ENCODE results near the gene KANK2.
A peak's percentile ranks its signal among the peaks of the same experiment; 100 is the strongest.

KANK2 gene

DNA sequence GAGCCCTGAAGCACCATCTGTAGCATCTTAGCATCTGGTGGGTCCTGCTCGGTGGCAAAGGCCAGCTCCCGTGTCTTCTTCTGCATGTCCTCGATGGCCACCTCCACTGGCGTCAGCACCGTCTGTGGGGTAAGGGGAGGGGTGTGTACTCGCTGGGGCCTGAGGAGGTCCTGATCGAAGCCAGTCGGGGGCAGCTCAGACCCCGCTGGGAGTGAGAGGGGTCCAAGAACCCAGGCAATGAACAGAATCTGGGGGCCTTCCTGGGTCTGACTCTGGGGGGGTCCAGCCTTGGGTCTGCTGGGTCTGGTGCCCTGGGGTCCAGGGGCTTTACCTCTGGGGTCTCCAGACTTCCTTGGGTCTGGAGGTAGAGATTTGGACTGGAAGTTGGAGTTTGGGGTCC lies 3.6 kb upstream of the KANK2 start:
- H3K9ac ChIP-seq (ENCODE audit: low read length): no peak overlapping the region
- H3K4me3 ChIP-seq (ENCODE audit: low read length): no peak overlapping the region
- no peaks in the 10 kb centered on the region for H3K27me3 ChIP-seq (ENCODE audit: control insufficient read depth, insufficient read depth, low read length)
- H3K4me1 ChIP-seq (ENCODE audit: control insufficient read depth, insufficient read depth, low read length): peaks cover 23% of the 10 kb centered on the region
- peak overlapping the region; percentile 98 for H3K27ac ChIP-seq (ENCODE audit: low read depth, low read length)
- no peaks in the 10 kb centered on the region for H3K36me3 ChIP-seq (ENCODE audit: control insufficient read depth, insufficient read depth, low read length)

DNA sequence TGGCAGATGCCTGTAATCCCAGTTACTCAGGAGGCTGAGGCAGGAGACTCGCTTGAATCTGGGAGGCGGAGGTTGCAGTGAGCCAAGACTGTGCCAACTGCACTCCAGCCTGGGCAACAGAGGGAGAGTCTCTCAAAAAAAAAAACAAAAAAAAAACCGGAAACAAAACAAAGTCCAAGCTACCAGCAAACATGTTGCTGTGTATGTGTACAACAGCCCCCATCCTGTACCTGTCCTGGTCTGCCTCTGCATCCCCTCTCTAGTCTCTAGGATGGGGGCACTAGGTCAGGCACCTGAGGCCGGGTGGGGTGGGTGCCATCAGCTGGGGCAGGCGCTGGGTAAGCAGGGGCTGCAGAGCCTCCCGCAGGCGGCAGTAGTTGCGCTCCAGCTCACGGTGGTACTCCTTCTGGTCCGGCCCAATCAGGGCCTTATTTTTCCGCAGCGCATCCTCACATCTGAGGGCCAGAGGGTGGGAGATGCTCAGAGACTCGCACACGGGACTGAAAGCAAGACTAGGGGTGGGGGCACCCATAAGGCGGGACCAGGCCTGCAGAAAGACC lies 2.8 kb upstream of the KANK2 start:
- Histone ChIP-seq H3K4me3 (ENCODE audit: low read length) (no peak overlapping the region), H3K36me3 (ENCODE audit: control insufficient read depth, insufficient read depth, low read length) (no peaks in the 10 kb centered on the region), H3K9ac (ENCODE audit: low read length) (no peak overlapping the region), H3K27me3 (ENCODE audit: control insufficient read depth, insufficient read depth, low read length) (no peaks in the 10 kb centered on the region), H3K4me1 (ENCODE audit: control insufficient read depth, insufficient read depth, low read length) (peaks cover 27% of the 10 kb centered on the region), H3K27ac (ENCODE audit: low read depth, low read length) (peak overlapping the region; percentile 94)

DNA sequence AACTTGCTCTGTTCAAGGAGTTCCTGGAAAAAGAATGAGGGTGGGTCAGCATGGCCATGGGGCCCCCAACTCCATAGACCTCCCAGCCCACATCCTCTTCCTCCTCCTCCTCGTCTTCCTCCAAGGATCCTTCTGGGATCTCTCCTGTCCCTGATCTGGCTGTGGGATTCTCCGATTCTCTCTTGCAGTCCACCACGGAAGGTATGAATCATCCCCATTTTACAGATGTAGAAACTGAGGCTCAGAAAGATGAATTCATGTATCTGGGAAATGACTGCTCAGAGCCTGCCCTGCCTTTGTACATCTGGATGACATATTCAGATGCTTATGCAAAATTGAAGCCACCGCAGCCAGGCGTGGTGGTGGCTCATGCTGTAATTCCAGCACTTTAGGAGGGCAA lies 2.2 kb upstream of the KANK2 start:
- peak overlapping the region; percentile 94 for H3K27ac ChIP-seq (ENCODE audit: low read depth, low read length)
- no peaks in the 10 kb centered on the region for H3K36me3 ChIP-seq (ENCODE audit: control insufficient read depth, insufficient read depth, low read length)
- no peaks in the 10 kb centered on the region for H3K27me3 ChIP-seq (ENCODE audit: control insufficient read depth, insufficient read depth, low read length)
- H3K4me3 ChIP-seq (ENCODE audit: low read length): no peak overlapping the region
- peaks cover 21% of the 10 kb centered on the region for H3K4me1 ChIP-seq (ENCODE audit: control insufficient read depth, insufficient read depth, low read length)
- H3K9ac ChIP-seq (ENCODE audit: low read length): no peak overlapping the region

DNA sequence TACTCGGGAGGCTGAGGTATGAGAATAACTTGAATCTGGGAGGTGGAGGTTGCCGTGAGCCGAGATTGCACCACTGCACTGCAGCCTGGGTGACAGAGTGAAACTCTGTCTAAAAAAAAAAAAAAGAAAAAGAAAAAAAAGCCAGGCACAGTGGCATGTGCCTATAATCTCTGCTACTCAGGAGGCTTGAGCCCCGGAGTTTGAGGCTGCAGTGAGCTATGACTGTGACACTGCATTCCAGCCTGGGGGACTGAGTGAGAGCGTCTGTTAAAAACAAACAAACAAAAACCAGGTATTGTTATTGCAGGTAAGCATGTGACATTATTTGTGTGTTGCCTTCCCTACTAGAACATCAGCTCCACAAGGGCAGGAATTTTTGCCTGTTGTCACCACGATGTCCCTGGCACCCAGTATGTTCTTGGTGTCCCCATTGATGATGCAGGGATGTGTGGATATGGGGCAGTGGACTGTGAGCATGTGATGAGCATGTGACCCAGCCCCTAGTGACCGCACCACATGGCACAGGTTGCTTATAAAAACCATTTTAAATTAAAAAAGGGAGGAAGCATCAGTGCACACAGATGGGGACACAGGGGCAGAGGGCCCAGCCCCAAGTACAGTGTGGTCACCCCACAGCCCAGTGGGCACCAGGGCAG lies 1.6 kb upstream of the KANK2 start:
- Histone ChIP-seq H3K4me1 (ENCODE audit: control insufficient read depth, insufficient read depth, low read length) (peaks cover 21% of the 10 kb centered on the region), H3K36me3 (ENCODE audit: control insufficient read depth, insufficient read depth, low read length) (no peaks in the 10 kb centered on the region)

DNA sequence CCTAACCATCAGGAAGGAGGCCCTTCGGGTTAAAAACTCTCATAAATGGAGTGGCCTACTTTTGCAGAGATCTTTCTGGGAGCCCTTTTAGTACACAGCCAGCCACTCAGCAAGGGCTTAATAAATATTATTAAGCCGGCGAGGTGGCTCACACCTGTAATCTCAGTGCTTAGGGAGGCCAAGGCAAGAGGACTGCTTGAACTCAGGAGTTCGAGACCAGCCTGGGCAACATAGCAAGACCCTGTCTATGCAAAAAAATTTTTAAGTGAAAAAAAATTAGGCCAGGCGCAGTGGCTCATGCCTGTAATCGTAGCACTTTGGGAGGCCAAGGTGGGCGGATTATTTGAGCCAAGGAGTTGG lies 810 bp upstream of the KANK2 start:
- Histone ChIP-seq H3K36me3 (ENCODE audit: control insufficient read depth, insufficient read depth, low read length) (no peaks in the 10 kb centered on the region), H3K9ac (ENCODE audit: low read length) (no peak overlapping the region), H3K27me3 (ENCODE audit: control insufficient read depth, insufficient read depth, low read length) (no peaks in the 10 kb centered on the region), H3K27ac (ENCODE audit: low read depth, low read length) (peak overlapping the region; percentile 94), H3K4me3 (ENCODE audit: low read length) (peak overlapping the region; percentile 55), H3K4me1 (ENCODE audit: control insufficient read depth, insufficient read depth, low read length) (peaks cover 27% of the 10 kb centered on the region)

More for the DNA sequence above, 1.6 kb upstream of the KANK2 start:
- Histone ChIP-seq H3K9ac (ENCODE audit: low read length) (no peak overlapping the region), H3K27me3 (ENCODE audit: control insufficient read depth, insufficient read depth, low read length) (no peaks in the 10 kb centered on the region), H3K4me3 (ENCODE audit: low read length) (no peak overlapping the region), H3K27ac (ENCODE audit: low read depth, low read length) (peak overlapping the region; percentile 94)

DNA sequence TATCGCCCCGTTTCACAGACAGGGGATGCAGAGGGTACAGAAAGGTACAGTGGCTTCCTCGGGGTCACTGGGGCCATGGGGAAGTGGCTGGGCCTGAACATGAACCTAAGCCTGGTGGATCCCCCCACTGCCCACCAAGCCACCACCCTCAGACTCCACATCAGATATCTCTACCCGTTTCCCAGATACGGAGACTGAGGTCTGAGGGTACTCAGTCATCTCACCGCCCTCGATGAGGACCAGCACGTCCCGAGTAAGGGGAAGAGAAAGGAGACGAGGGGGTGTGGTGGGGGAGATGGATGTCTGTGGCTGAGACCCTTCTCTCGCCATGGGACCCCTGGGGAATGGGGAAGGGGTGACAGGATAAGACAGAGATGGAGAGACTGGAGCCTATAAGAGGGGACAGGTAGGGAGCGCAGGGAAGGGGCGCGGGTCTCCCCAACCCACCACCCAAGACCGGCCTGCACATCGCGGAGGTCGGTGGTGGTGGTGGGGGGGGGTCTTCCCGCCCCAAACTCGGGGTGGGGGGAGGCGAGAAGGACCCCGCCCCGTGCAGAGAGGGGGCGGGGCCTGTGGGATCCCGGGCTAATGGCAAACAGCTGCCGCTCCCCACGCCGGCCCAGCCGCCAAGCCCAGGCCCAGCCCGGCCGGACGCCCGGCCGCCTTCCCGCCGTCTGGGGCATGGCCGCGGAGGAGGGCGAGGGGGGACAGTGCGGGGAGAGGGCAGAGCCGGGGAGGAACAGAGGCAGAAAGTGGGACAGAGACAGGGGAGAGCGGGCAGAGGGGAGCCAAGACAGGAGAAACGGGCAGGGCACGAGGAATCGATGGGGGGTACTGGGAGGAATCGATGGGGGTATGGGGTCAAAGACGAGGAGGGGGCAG lies 698 bp downstream of the KANK2 start:
- peaks cover 2% of the 10 kb centered on the region for H3K36me3 ChIP-seq (ENCODE audit: control insufficient read depth, insufficient read depth, low read length)
- H3K9ac ChIP-seq (ENCODE audit: low read length): peak overlapping the region; percentile 80
- H3K4me3 ChIP-seq (ENCODE audit: low read length): peak overlapping the region; percentile 91
- peak overlapping the region; percentile 94 for H3K27ac ChIP-seq (ENCODE audit: low read depth, low read length)
- H3K27me3 ChIP-seq (ENCODE audit: control insufficient read depth, insufficient read depth, low read length): no peaks in the 10 kb centered on the region
- H3K4me1 ChIP-seq (ENCODE audit: control insufficient read depth, insufficient read depth, low read length): peaks cover 25% of the 10 kb centered on the region

DNA sequence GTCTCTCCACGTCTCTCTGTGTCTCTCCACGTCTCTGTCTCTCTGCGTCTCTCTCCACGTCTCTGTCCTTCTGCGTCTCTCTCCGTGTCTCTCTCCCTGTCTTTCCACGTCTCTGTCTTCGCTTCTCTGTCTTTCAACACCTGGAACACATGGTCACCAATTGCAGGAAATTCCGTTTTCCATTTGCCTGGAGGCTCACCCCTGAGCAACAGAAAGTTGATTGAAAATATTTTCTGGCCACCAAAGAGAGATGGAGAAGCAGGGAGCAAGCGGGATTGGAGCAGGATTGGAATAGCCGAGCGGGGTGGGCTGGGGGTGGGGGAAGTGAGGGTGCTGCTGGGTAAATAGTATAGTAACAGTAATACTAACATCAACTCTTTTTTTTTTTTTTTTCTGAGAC lies 1.7 kb downstream of the KANK2 start:
- H3K27me3 ChIP-seq (ENCODE audit: control insufficient read depth, insufficient read depth, low read length): no peaks in the 10 kb centered on the region
- peaks cover 30% of the 10 kb centered on the region for H3K4me1 ChIP-seq (ENCODE audit: control insufficient read depth, insufficient read depth, low read length)
- peak overlapping the region; percentile 25 for H3K9ac ChIP-seq (ENCODE audit: low read length)
- peak overlapping the region; percentile 71 for H3K4me3 ChIP-seq (ENCODE audit: low read length)
- peak overlapping the region; percentile 85 for H3K27ac ChIP-seq (ENCODE audit: low read depth, low read length)
- peaks cover 2% of the 10 kb centered on the region for H3K36me3 ChIP-seq (ENCODE audit: control insufficient read depth, insufficient read depth, low read length)

DNA sequence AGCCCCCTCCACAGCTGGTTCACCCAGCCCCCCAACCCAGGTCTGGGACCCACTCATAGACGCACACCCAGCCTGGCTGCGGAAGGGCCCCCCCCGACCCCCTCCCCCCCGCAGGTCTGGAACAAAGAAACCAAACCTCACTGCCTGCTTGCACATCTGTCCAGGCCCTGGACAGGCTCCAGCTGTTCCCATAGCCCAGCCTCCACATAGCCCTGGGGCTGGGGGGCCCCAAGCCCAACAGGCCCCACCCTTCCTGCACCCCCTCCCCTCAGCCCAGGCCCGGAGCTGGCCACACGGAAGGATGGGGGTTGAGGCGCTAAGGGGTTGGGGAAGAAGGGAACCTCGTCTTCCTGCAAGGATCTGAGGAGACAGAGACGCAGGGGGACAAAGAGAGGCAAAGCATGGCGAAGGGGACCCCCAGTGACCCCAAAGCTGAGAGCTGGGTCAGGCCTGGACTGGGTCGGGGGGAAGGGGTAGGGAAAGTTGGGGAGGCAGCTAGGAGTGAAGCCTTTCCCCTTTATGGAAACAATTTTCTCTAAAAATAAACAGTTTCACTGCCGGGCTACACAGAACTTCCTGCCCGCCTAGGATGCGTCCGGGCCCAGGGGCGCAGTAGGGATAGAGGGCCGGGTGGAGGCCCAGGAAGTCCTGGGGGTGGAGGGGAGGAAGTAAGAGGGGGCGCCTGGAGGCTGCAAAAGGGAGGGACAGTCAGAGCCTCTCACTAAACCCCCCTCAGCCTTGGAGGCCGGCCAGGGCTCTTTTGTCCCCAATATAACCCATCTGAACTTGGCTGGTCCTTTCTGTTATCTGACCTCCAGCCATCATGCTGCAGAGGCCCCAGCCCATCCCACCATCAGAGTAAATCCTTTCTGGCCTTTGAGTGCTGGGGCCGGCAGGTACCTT lies 2.4 kb downstream of the KANK2 start:
- Histone ChIP-seq H3K27ac (ENCODE audit: low read depth, low read length) (peak overlapping the region; percentile 85), H3K4me3 (ENCODE audit: low read length) (peak overlapping the region; percentile 71), H3K36me3 (ENCODE audit: control insufficient read depth, insufficient read depth, low read length) (peaks cover 2% of the 10 kb centered on the region), H3K27me3 (ENCODE audit: control insufficient read depth, insufficient read depth, low read length) (no peaks in the 10 kb centered on the region), H3K9ac (ENCODE audit: low read length) (peak overlapping the region; percentile 25), H3K4me1 (ENCODE audit: control insufficient read depth, insufficient read depth, low read length) (peaks cover 35% of the 10 kb centered on the region)

DNA sequence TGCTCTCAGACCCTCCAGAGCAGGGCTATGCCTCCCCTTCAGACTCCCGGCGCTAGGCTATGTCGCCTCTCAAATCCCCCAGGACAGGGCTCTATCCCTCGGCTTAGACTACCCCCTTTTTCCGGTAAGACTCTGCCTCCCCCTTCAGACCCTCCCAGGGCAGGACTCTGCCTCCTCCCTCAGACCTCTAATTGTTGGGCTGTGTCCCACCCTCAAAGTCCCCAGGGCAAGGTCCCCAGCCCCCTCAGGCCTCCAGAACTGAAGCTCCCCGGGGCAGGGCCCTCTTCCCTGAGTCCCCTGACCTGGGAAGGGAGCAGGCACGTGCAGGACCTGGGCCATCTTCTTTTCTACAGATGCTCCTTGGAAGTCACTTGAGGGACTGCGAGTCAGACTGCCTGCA lies 3.2 kb downstream of the KANK2 start:
- peak overlapping the region; percentile 71 for H3K4me3 ChIP-seq (ENCODE audit: low read length)
- no peak overlapping the region for H3K9ac ChIP-seq (ENCODE audit: low read length)
- peaks cover 2% of the 10 kb centered on the region for H3K36me3 ChIP-seq (ENCODE audit: control insufficient read depth, insufficient read depth, low read length)
- H3K4me1 ChIP-seq (ENCODE audit: control insufficient read depth, insufficient read depth, low read length): peaks cover 38% of the 10 kb centered on the region
- peak overlapping the region; percentile 85 for H3K27ac ChIP-seq (ENCODE audit: low read depth, low read length)
- no peaks in the 10 kb centered on the region for H3K27me3 ChIP-seq (ENCODE audit: control insufficient read depth, insufficient read depth, low read length)

DNA sequence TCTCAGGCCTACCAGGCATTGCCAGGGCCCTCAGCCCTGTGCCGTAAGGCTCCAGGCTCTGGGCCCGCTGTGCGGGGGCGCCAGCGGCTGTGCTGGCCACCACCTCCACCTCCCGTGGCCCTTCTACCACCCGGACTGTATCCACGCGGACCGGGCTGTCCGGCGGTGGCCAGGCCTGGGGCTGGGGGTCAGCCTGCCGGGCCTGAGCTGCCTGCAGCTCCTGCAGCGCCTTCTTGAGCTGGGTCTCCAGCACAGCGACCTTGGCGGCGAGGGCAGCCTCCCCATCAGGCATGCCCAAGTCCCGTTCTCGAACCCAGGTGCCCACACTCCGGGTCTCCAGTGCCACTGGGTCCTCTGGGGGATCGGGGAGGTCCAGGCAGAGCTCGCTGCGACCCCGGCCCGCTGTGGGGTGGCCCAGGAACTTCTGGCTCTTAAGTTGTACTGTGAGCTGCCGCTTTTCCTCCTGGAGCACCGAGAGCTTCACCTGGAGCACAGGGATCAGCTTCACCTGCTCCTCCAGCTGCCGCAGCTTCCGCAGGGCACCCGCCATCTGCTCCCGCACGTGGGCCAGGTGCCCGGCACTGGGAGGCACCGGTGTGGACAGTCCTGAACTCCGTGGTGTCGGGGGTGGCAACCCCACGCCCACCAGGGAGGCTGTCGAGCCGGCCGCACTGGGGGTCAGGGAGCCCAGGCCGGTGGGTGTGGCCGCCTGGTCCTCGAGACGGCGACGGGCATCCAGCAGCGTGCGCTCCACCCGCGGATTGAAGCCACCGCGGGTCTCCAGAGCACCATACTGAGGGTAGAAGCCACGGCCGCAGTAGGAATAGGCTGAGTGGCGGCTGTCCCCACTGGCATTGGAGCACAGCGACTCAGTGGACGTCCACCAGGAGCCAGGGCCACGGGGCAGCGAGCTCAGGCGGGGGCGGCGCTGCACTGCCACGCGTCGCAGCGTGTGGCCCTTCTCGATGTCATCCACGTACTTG lies 4.1 kb downstream of the KANK2 start:
- Histone ChIP-seq H3K4me1 (ENCODE audit: control insufficient read depth, insufficient read depth, low read length) (peaks cover 46% of the 10 kb centered on the region), H3K9ac (ENCODE audit: low read length) (no peak overlapping the region), H3K36me3 (ENCODE audit: control insufficient read depth, insufficient read depth, low read length) (peaks cover 2% of the 10 kb centered on the region), H3K27ac (ENCODE audit: low read depth, low read length) (peak overlapping the region; percentile 85), H3K4me3 (ENCODE audit: low read length) (peak overlapping the region; percentile 22), H3K27me3 (ENCODE audit: control insufficient read depth, insufficient read depth, low read length) (no peaks in the 10 kb centered on the region)

DNA sequence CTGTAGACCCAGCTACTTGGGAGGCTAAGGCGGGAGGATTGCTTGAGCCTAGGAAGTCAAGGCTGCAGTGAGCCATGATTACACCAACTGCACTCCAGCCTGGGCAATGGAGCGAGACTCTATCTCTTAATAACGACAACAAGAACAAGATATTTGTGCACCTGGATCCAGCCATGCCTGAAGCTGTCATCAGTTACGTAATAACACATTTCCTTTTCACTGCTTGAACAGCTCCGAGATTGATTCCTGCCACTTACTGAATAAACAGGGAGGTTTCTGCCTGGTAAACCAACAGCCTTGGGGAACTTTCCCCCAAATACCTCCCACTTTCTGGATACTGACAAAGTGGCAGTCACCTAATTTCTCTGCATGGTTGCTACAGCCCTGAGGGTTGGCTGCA lies 5.4 kb downstream of the KANK2 start:
- Histone ChIP-seq H3K4me3 (ENCODE audit: low read length) (no peak overlapping the region), H3K36me3 (ENCODE audit: control insufficient read depth, insufficient read depth, low read length) (peaks cover 2% of the 10 kb centered on the region), H3K27ac (ENCODE audit: low read depth, low read length) (peak overlapping the region; percentile 73), H3K4me1 (ENCODE audit: control insufficient read depth, insufficient read depth, low read length) (peaks cover 45% of the 10 kb centered on the region), H3K27me3 (ENCODE audit: control insufficient read depth, insufficient read depth, low read length) (no peaks in the 10 kb centered on the region), H3K9ac (ENCODE audit: low read length) (no peak overlapping the region)

All from rectal smooth muscle tissue (tissue), 1 donor.